ENCODE measurements around the gene NUDT13. TPM values are rescaled to one million over a fixed set of nuclear protein-coding genes. Genes with fewer than 3 reads are reported as not detected.
A peak's percentile ranks its signal among the peaks of the same experiment; 100 is the strongest.

The NUDT13 gene
- total RNA-seq, 1 donor from 2014 or later = 3.3 TPM

GRCh38 chr10:73095481-73096021, 14.7 kb upstream of the NUDT13 start:
- no peak for DNase-seq
- Mint-ChIP-seq H3K9me3 (ENCODE audit: unreplicated experiment) (no peaks in the 10 kb centered on the region), H3K36me3 (ENCODE audit: unreplicated experiment) (no peaks in the 10 kb centered on the region), H3K27ac (ENCODE audit: unreplicated experiment) (peak overlapping the region; percentile 69), H3K4me1 (ENCODE audit: low read depth, unreplicated experiment) (peaks cover 2% of the 10 kb centered on the region), H3K27me3 (ENCODE audit: unreplicated experiment) (peaks cover 1% of the 10 kb centered on the region), H3K4me3 (ENCODE audit: unreplicated experiment) (peak overlapping the region; percentile 99)
- TF ChIP-seq, protein P1, sequence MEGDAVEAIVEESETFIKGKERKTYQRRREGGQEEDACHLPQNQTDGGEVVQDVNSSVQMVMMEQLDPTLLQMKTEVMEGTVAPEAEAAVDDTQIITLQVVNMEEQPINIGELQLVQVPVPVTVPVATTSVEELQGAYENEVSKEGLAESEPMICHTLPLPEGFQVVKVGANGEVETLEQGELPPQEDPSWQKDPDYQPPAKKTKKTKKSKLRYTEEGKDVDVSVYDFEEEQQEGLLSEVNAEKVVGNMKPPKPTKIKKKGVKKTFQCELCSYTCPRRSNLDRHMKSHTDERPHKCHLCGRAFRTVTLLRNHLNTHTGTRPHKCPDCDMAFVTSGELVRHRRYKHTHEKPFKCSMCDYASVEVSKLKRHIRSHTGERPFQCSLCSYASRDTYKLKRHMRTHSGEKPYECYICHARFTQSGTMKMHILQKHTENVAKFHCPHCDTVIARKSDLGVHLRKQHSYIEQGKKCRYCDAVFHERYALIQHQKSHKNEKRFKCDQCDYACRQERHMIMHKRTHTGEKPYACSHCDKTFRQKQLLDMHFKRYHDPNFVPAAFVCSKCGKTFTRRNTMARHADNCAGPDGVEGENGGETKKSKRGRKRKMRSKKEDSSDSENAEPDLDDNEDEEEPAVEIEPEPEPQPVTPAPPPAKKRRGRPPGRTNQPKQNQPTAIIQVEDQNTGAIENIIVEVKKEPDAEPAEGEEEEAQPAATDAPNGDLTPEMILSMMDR (IDR thresholded peaks at IDR 0.05; ENCODE audit: partially characterized antibody, unreplicated experiment) = no peak

DNA sequence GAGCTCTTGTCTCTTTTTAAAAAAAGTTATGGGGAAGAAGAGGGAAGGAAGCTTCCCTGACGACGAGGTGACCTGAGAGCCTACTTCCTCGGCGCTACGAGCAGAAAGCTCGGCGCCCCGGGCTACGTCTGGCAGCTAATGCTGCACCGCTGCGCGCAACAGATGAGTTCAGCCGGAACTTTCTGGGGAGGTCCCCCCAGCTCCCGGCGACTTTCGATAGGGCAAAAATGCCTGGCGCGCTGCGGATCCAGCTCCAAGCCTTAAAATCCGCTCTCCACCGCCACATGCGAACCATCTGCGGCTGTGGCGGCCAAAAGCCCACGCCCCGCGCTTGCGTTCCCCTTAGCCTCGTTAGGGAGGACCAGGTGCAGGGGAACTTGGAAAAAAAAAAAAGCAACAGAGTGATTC, 14.2 kb upstream of the NUDT13 start:
- Mint-ChIP-seq H3K27me3 (ENCODE audit: unreplicated experiment) (peaks cover 1% of the 10 kb centered on the region), H3K36me3 (ENCODE audit: unreplicated experiment) (no peaks in the 10 kb centered on the region), H3K27ac (ENCODE audit: unreplicated experiment) (peak overlapping the region; percentile 69), H3K4me3 (ENCODE audit: unreplicated experiment) (peak overlapping the region; percentile 99), H3K9me3 (ENCODE audit: unreplicated experiment) (no peaks in the 10 kb centered on the region), H3K4me1 (ENCODE audit: low read depth, unreplicated experiment) (peaks cover 2% of the 10 kb centered on the region)
- DNase-seq = peak; percentile 52
- TF ChIP-seq, protein P1 (IDR thresholded peaks at IDR 0.05; ENCODE audit: partially characterized antibody, unreplicated experiment) = no peak

DNA sequence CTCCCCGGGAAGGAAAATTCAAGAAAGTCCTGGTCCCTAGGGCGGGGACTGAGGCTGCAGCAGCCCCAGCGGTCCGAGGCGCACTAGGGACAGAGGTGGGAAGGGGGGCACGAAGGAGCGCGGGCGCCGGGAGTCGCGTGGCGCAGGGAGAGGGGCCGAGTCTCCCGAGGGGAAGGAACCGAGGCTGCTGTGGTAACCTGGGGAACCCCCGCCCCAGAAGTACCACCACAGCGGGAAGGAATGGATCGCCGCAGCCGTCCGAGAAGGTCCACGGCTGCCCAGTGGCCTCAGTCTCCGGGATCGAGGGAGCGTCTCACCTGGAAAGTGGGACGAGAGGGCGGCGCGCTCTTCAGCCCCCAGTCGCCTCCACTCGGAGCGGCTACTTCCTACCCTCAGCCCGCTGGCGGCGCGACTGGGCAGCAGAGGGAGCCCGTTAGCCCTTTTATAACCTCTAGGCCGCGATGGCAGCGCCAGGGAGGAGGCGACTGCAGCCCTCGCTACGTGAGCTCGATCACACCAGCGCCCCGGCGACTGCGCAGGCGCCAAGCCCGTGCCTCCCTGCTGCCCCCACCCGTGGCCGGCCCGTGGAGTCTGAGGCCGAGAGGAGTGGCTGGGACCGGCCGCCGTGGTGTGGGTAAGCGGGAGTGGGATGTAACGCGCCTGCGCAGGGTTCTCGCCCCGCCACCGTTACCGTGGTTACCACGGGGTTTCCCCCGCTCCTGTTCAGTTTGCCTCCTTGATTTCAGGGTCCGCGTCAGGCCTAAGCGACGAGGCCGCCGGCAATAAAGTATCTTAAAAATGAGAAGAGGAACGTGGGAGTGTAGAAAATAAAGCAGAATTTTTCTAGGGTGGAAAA, 13.6 kb upstream of the NUDT13 start, which contains the start of gene P4HA1:
Gene P4HA1, minus strand, starts transcription at position 418 of the 856 bp plus-strand sequence. CDS start 21,983 bp downstream, outside the sequence.
- Mint-ChIP-seq H3K36me3 (ENCODE audit: unreplicated experiment) (no peaks in the 10 kb centered on the region), H3K9me3 (ENCODE audit: unreplicated experiment) (no peaks in the 10 kb centered on the region), H3K27ac (ENCODE audit: unreplicated experiment) (peak within 1 kb of the TSS; percentile 70), H3K4me1 (ENCODE audit: low read depth, unreplicated experiment) (peaks cover 2% of the 10 kb centered on the region), H3K4me3 (ENCODE audit: unreplicated experiment) (peak within 1 kb of the TSS; percentile 99), H3K27me3 (ENCODE audit: unreplicated experiment) (peaks cover 1% of the 10 kb centered on the region)
- TF ChIP-seq, protein P1 (IDR thresholded peaks at IDR 0.05; ENCODE audit: partially characterized antibody, unreplicated experiment) = peak; percentile 58
- peak; percentile 98 for DNase-seq

GRCh38 chr10:73097305-73097670, 13.0 kb upstream of the NUDT13 start:
- Mint-ChIP-seq H3K27me3 (ENCODE audit: unreplicated experiment) (peaks cover 1% of the 10 kb centered on the region), H3K27ac (ENCODE audit: unreplicated experiment) (peak overlapping the region; percentile 70), H3K4me3 (ENCODE audit: unreplicated experiment) (peak overlapping the region; percentile 99), H3K4me1 (ENCODE audit: low read depth, unreplicated experiment) (peaks cover 2% of the 10 kb centered on the region), H3K9me3 (ENCODE audit: unreplicated experiment) (no peaks in the 10 kb centered on the region), H3K36me3 (ENCODE audit: unreplicated experiment) (no peaks in the 10 kb centered on the region)
- TF ChIP-seq, protein P1 (IDR thresholded peaks at IDR 0.05; ENCODE audit: partially characterized antibody, unreplicated experiment) = no peak
- no peak for DNase-seq

GRCh38 chr10:73099141-73099540, 11.1 kb upstream of the NUDT13 start:
- Mint-ChIP-seq H3K9me3 (ENCODE audit: unreplicated experiment) (no peaks in the 10 kb centered on the region), H3K27ac (ENCODE audit: unreplicated experiment) (no peak overlapping the region), H3K4me3 (ENCODE audit: unreplicated experiment) (no peak overlapping the region), H3K36me3 (ENCODE audit: unreplicated experiment) (no peaks in the 10 kb centered on the region), H3K27me3 (ENCODE audit: unreplicated experiment) (peaks cover 1% of the 10 kb centered on the region), H3K4me1 (ENCODE audit: low read depth, unreplicated experiment) (peaks cover 2% of the 10 kb centered on the region)
- TF ChIP-seq, protein P1 (IDR thresholded peaks at IDR 0.05; ENCODE audit: partially characterized antibody, unreplicated experiment) = no peak
- DNase-seq = no peak
